ENCODE measurements around the gene RAD23A. TPM values are rescaled to one million over a fixed set of nuclear protein-coding genes. Genes with fewer than 3 reads are reported as not detected.

The RAD23A gene
- polyA plus RNA-seq, 2 of the 4 experiments (the other 2 are of a cell fraction): 56.2 to 71.6 TPM

DNA sequence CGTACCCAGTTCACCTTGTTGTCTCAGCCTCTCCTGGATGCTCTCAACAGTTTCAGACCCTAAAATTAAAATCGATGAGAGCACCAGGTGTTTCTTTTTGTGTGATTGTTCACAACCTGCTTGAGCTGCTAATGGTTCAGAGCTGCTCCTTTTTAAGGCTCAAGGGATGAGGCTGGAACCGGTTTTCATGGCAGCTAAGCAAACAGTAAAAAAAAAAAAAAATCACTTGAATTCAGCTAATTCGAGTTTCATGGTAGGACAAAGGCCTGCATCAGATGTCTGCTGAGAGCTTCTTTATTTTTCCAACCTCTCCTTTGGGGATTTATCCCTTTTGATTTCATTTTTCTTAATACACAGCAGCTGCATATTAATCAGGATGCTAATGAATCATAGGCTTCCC lies 33.1 kb upstream of the RAD23A start:
- POLR2A ChIA-PET: no interaction called here
- FAIRE-seq (no peak), ATAC-seq (no peak), DNase-seq (ENCODE audit: low read depth in 1 of 2, low spot score in 1 of 2) (no peak)
- Histone ChIP-seq H3K9me3 (no peaks in the 10 kb centered on the region), H3K4me3 (no peak overlapping the region), H3K4me2 (no peak overlapping the region), H3K27ac (no peak overlapping the region), H3K4me1 (no peaks in the 10 kb centered on the region)
- no peak for TF ChIP-seq ZC3H11A (IDR thresholded peaks at IDR 0.05)
- TF ChIP-seq FOXS1 (CRISPR knock-in tag; IDR thresholded peaks at IDR 0.05): no peak
- TF ChIP-seq EHMT2 (IDR thresholded peaks at IDR 0.05; ENCODE audit: low read depth): no peak
- no peak for TF ChIP-seq CEBPB (IDR thresholded peaks at IDR 0.05)
- TF ChIP-seq REST (IDR thresholded peaks at IDR 0.05): no peak
- no peak for TF ChIP-seq RAD21 (conservative IDR thresholded peaks at IDR 0.05 in 1 of 2, IDR thresholded peaks at IDR 0.05 in 1 of 2)
- CTCF ChIA-PET: interaction anchor here (0.6 to 1.5 kb wide), 3 partner anchors 18 to 181 kb away, joined by 3 to 4 read pairs (median 3); no protein-coding TSS in a partner anchor
- WGBS (ENCODE audit: missing lambda C conversion rate): 40% methylated on average over 4 of the region's 4 CpGs

DNA sequence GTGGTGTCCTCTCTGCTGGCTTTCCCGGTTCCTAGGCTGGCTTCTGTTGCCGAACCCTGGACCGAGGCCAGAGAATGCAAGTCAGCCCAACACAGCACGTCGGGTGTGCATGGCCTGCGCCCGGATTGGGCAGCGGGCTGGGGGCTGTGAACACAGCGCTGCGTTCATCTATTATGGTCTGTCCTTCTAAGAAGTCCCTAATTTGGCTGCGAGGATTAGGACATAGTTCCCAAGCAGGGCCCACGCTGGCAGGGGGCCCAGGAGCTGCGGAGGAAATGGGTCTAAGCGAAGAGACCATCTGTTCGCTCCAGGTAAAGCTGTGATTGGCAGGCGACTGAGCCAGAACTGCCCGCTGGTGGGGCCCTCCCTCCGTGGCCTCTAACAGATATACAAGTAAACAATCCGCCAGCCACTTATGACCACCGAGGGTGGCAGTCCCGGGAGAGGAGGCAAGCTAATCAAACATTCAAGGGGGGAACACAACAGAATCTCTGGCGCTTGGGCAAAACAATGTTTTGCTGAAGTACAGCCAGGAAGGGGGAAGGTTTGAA lies 32.6 kb upstream of the RAD23A start:
- H3K4me1 ChIP-seq: no peaks in the 10 kb centered on the region
- no peak for ATAC-seq
- H3K27ac ChIP-seq: no peak overlapping the region
- H3K4me3 ChIP-seq: no peak overlapping the region
- ChIA-PET CTCF (interaction anchor here (0.6 to 1.5 kb wide), 4 partner anchors 14 to 181 kb away, joined by 3 to 4 read pairs (median 4); no protein-coding TSS in a partner anchor), POLR2A (no interaction called here)
- FAIRE-seq: no peak
- no peak overlapping the region for H3K4me2 ChIP-seq
- WGBS (ENCODE audit: missing lambda C conversion rate): 63% methylated on average over 15 of the region's 22 CpGs
- H3K9me3 ChIP-seq: no peaks in the 10 kb centered on the region
- TF ChIP-seq, protein P1, sequence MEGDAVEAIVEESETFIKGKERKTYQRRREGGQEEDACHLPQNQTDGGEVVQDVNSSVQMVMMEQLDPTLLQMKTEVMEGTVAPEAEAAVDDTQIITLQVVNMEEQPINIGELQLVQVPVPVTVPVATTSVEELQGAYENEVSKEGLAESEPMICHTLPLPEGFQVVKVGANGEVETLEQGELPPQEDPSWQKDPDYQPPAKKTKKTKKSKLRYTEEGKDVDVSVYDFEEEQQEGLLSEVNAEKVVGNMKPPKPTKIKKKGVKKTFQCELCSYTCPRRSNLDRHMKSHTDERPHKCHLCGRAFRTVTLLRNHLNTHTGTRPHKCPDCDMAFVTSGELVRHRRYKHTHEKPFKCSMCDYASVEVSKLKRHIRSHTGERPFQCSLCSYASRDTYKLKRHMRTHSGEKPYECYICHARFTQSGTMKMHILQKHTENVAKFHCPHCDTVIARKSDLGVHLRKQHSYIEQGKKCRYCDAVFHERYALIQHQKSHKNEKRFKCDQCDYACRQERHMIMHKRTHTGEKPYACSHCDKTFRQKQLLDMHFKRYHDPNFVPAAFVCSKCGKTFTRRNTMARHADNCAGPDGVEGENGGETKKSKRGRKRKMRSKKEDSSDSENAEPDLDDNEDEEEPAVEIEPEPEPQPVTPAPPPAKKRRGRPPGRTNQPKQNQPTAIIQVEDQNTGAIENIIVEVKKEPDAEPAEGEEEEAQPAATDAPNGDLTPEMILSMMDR (IDR thresholded peaks at IDR 0.05): no peak
- TF ChIP-seq, protein P2, sequence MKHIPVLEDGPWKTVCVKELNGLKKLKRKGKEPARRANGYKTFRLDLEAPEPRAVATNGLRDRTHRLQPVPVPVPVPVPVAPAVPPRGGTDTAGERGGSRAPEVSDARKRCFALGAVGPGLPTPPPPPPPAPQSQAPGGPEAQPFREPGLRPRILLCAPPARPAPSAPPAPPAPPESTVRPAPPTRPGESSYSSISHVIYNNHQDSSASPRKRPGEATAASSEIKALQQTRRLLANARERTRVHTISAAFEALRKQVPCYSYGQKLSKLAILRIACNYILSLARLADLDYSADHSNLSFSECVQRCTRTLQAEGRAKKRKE (CRISPR knock-in tag; IDR thresholded peaks at IDR 0.05; ENCODE audit: low read depth): no peak
- TF ChIP-seq CEBPB (IDR thresholded peaks at IDR 0.05) (no peak), RCOR1 (IDR thresholded peaks at IDR 0.05; ENCODE audit: low read depth, low read length) (no peak), POLR2A (IDR thresholded peaks at IDR 0.05; ENCODE audit: low read length) (no peak), ESRRA (IDR thresholded peaks at IDR 0.05; ENCODE audit: borderline replicate concordance, low read length) (no peak), NPAS2 (CRISPR knock-in tag; IDR thresholded peaks at IDR 0.05; ENCODE audit: borderline replicate concordance) (no peak), RFX5 (IDR thresholded peaks at IDR 0.05) (no peak), HOXB13 (CRISPR knock-in tag; IDR thresholded peaks at IDR 0.05; ENCODE audit: low read depth) (no peak), HOXA7 (CRISPR knock-in tag; IDR thresholded peaks at IDR 0.05) (no peak), GATA3 (IDR thresholded peaks at IDR 0.05; ENCODE audit: borderline replicate concordance) (no peak), RNF2 (IDR thresholded peaks at IDR 0.05; ENCODE audit: borderline replicate concordance, low read depth) (no peak), PBX3 (IDR thresholded peaks at IDR 0.05) (no peak), JUN (IDR thresholded peaks at IDR 0.05) (no peak), TFCP2L1 (CRISPR knock-in tag; IDR thresholded peaks at IDR 0.05) (no peak), ZC3H11A (IDR thresholded peaks at IDR 0.05) (no peak), NR3C1 (IDR thresholded peaks at IDR 0.05) (no peak)
- TF ChIP-seq, protein P3, sequence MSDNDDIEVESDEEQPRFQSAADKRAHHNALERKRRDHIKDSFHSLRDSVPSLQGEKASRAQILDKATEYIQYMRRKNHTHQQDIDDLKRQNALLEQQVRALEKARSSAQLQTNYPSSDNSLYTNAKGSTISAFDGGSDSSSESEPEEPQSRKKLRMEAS (IDR thresholded peaks at IDR 0.05): no peak
- TF ChIP-seq, protein P4, sequence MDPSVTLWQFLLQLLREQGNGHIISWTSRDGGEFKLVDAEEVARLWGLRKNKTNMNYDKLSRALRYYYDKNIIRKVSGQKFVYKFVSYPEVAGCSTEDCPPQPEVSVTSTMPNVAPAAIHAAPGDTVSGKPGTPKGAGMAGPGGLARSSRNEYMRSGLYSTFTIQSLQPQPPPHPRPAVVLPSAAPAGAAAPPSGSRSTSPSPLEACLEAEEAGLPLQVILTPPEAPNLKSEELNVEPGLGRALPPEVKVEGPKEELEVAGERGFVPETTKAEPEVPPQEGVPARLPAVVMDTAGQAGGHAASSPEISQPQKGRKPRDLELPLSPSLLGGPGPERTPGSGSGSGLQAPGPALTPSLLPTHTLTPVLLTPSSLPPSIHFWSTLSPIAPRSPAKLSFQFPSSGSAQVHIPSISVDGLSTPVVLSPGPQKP (IDR thresholded peaks at IDR 0.05; ENCODE audit: low read depth, low read length): no peak
- no peak for DNase-seq (ENCODE audit: low read depth in 1 of 2, low spot score in 1 of 2)

Measured in A549 (cell line).